Measurements from ENCODE around the gene CLN3.

CLN3 gene

GRCh38 chr16:28491970-28492474 is at the start of gene CLN3:
Gene CLN3, minus strand, starts transcription at chr16:28492074. Its CDS starts 315 bp downstream, at chr16:28491759.
- H3K27ac ChIP-seq: peak within 1 kb of the TSS; percentile 85
- TF ChIP-seq CTCF (conservative IDR thresholded peaks at IDR 0.05): no peak

GRCh38 chr16:28540346-28540745 is 48.5 kb upstream of the CLN3 start:
- peak overlapping the region; percentile 94 for H3K27ac ChIP-seq

GRCh38 chr16:28538733-28539596 is 47.1 kb upstream of the CLN3 start, which contains the start of gene NUPR1:
Gene NUPR1, minus strand, starts transcription at chr16:28538974. Its CDS starts 67 bp downstream, at chr16:28538907.
- H3K27ac ChIP-seq: peak within 1 kb of the TSS; percentile 94
- TF ChIP-seq CTCF (conservative IDR thresholded peaks at IDR 0.05): no peak

More at GRCh38 chr16:28540346-28540745, 48.5 kb upstream of the CLN3 start:
- TF ChIP-seq CTCF (conservative IDR thresholded peaks at IDR 0.05): no peak

GRCh38 chr16:28537964-28538732 is 46.3 kb upstream of the CLN3 start:
- TF ChIP-seq CTCF (conservative IDR thresholded peaks at IDR 0.05): no peak
- H3K27ac ChIP-seq: peak overlapping the region; percentile 94

- TF ChIP-seq CTCF (conservative IDR thresholded peaks at IDR 0.05): no peak
- H3K27ac ChIP-seq: peak overlapping the region; percentile 94
Observed at GRCh38 chr16:28537076-28537475, 45.2 kb upstream of the CLN3 start.

- TF ChIP-seq CTCF (conservative IDR thresholded peaks at IDR 0.05): no peak
- H3K27ac ChIP-seq: peak overlapping the region; percentile 94; the same call in 1 of the 2 replicates
Observed at GRCh38 chr16:28534542-28535373, 42.9 kb upstream of the CLN3 start.

Measured in VCaP (cell line).